ENCODE results near the gene JUND. TPM values are rescaled to one million over a fixed set of nuclear protein-coding genes. Genes with fewer than 3 reads are reported as not detected.

The JUND gene
- 531 TPM for total RNA-seq

DNA sequence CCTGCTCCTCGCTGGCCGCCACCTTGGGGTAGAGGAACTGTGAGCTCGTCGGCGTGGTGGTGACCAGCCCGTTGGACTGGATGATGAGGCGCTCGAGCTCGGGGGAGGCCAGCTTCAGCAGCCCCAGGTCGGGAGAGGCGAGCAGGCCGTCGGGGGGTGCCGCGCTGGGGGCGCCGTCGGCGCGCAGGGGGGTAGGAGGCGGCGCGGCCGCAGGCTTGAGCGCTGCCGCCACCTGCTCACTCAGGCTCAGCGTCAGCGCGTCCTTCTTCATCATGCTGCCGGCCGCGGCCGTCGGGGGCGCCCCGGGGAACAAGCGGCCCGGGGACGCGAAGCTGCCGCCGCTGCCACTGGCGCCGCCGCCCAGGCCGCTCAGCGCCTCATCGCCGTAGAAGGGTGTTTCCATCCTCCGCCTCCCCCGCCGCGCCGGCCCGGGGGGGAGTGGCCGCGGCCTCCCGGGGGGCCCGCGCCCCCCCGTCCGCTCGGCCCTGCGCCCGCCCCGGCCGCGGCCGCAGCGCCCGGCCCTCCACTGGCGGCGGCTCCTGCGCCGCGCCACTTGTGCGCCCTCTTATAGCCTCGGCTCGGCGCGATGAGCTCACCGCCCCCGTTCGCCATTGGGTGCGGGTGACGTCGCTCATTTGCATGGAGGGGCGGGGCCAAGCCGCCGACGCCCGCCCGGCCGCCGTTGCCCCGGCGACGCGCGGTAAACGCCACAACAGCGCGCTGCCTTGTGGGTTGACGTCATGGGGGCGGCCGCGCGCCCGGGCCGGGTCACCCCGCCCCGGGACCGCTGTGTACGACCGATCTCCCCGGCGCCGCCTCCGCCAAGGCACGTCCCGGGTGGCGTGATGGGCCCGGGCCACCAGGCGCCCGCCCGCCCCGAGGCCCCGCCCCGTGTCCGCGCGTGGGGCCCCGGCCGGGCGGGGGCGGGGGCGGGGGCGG, at the start of gene JUND:
JUND (minus strand) TSS at position 541 of the 939 bp plus-strand sequence; CDS start at position 403, 138 bp downstream.
- Histone ChIP-seq H3K4me1 (peaks cover 35% of the 10 kb centered on the region), H3K27me3 (no peaks in the 10 kb centered on the region), H3K9me3 (no peaks in the 10 kb centered on the region), H3K36me3 (no peaks in the 10 kb centered on the region), H3K4me3 (peak within 1 kb of the TSS; percentile 83 to 100), H3K27ac (peak within 1 kb of the TSS; percentile 100)
- intact Hi-C loops (cut with DNase I), result loop anchor here (2.0 kb wide), 2 partner anchors 23 to 135 kb away; no protein-coding TSS in a partner anchor
- DNase-seq (ENCODE audit: extremely low spot score in 2 of 2), result peak in 1 of 2 donors; percentile 98
- TF ChIP-seq POLR2AphosphoS5 (IDR thresholded peaks at IDR 0.05; ENCODE audit: insufficient read depth in 1 of 2, low read depth in 1 of 2) (peak in 1 of 2 donors; percentile 65), CTCF (IDR thresholded peaks at IDR 0.05) (no peak), POLR2A (IDR thresholded peaks at IDR 0.05) (peak; percentile 64 to 95)

- TF ChIP-seq CTCF (IDR thresholded peaks at IDR 0.05) (no peak), POLR2A (IDR thresholded peaks at IDR 0.05) (no peak), POLR2AphosphoS5 (IDR thresholded peaks at IDR 0.05; ENCODE audit: insufficient read depth in 1 of 2, low read depth in 1 of 2) (no peak)
Observed at GRCh38 chr19:18330868-18331267, 49.4 kb upstream of the JUND start.

GRCh38 chr19:18329035-18329376, 47.6 kb upstream of the JUND start:
- intact Hi-C loops (cut with DNase I), result no loop called here

More at GRCh38 chr19:18330868-18331267, 49.4 kb upstream of the JUND start:
- Histone ChIP-seq H3K4me3 (no peak overlapping the region), H3K27ac (no peak overlapping the region), H3K9me3 (no peaks in the 10 kb centered on the region), H3K4me1 (peaks cover 7% of the 10 kb centered on the region), H3K27me3 (no peaks in the 10 kb centered on the region), H3K36me3 (no peaks in the 10 kb centered on the region)
- no peak for DNase-seq (ENCODE audit: extremely low spot score in 2 of 2)
- intact Hi-C loops (cut with DNase I), result loop anchor here (10.0 kb wide), 1 partner anchor 216 kb away; no protein-coding TSS in a partner anchor

DNA sequence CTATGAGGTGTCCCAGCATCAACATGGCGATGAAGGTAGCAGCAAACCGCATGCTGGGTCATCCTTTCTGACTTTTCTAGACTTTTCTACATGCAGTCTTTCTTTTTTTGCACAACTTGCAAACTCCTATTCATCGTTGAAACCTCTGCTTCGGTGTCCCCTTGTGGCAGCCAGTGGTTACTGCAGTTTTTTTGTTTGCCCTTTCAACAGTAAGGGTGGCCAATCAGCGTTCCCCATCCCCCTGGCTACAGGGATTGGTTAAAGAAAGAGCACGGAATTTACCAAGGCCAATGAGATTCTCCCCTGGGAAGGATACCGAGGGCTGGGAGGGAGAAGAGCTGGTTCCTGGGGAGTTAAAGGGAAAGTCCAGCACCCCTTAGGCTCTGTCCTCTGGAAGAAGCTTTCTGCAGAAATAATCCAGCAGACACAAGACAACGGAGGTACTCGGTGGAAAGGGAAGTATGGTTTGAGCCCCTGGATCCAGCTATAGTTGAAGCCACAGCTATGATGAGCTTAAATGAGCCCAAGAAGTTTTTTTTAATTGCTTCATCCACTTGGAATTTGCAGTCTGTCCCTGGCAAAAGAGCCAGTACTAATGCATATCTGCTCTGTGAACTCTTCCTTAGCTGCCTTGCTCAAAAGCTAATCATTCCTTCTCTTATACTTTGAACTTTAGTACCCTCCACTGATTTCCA, 47.1 kb upstream of the JUND start:
- TF ChIP-seq POLR2A (IDR thresholded peaks at IDR 0.05), result peak; percentile 56 to 60
- peak; percentile 89 to 97 (median 95) for TF ChIP-seq CTCF (IDR thresholded peaks at IDR 0.05)
- TF ChIP-seq POLR2AphosphoS5 (IDR thresholded peaks at IDR 0.05; ENCODE audit: insufficient read depth in 1 of 2, low read depth in 1 of 2), result peak; percentile 34 to 97
- no peaks in the 10 kb centered on the region for H3K9me3 ChIP-seq
- intact Hi-C loops (cut with DNase I), result no loop called here
- H3K36me3 ChIP-seq, result no peaks in the 10 kb centered on the region
- peaks cover 9% of the 10 kb centered on the region for H3K4me1 ChIP-seq
- H3K27ac ChIP-seq, result peak overlapping the region; percentile 63
- peak in 1 of 2 donors; percentile 98 for DNase-seq (ENCODE audit: extremely low spot score in 2 of 2)
- H3K4me3 ChIP-seq, result peak overlapping the region; percentile 12 to 19
- no peaks in the 10 kb centered on the region for H3K27me3 ChIP-seq

More at GRCh38 chr19:18329035-18329376, 47.6 kb upstream of the JUND start:
- no peak for DNase-seq (ENCODE audit: extremely low spot score in 2 of 2)
- no peaks in the 10 kb centered on the region for H3K36me3 ChIP-seq
- TF ChIP-seq CTCF (IDR thresholded peaks at IDR 0.05) (no peak), POLR2A (IDR thresholded peaks at IDR 0.05) (no peak), POLR2AphosphoS5 (IDR thresholded peaks at IDR 0.05; ENCODE audit: insufficient read depth in 1 of 2, low read depth in 1 of 2) (no peak)
- no peaks in the 10 kb centered on the region for H3K27me3 ChIP-seq
- H3K4me1 ChIP-seq, result peaks cover 7% of the 10 kb centered on the region
- no peaks in the 10 kb centered on the region for H3K9me3 ChIP-seq
- peak overlapping the region; percentile 12 to 19 for H3K4me3 ChIP-seq
- peak overlapping the region; percentile 63 for H3K27ac ChIP-seq
